Measurements from ENCODE around the gene C11orf21.

DNA sequence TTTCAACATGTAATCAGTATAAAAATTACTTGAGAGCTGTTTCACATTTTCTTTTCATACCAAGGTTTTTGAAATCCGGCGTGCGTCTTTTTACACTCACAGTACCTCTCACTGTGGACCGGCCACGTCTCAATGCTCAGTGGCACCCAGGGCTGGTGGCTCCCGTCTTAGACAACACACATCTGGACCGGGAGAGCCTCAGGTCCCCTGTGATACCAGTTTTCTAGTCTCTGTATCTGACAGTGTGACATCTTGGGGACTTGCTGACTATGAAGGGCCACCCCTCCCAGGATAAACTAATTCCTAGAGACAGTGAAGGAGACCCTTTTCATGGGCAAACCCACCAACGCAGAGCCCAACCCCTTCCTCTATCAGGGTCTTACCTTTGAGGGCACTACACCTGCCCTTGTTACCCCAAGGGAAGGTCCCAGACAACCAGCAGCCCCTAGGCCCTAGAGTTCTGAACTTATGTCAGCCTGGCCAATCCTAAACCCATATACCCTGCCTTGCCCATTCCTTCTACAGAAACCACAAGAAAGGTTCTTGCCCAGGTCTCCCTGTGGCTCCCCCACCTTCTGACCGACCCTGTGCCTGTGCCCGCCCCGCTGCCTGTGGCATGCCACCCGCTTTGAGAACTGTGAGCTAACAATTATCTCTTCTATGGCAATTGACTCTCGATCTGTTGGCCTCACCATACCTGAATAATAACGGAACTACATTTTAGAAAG lies 25.3 kb downstream of the C11orf21 start:
- TF ChIP-seq, protein P1, sequence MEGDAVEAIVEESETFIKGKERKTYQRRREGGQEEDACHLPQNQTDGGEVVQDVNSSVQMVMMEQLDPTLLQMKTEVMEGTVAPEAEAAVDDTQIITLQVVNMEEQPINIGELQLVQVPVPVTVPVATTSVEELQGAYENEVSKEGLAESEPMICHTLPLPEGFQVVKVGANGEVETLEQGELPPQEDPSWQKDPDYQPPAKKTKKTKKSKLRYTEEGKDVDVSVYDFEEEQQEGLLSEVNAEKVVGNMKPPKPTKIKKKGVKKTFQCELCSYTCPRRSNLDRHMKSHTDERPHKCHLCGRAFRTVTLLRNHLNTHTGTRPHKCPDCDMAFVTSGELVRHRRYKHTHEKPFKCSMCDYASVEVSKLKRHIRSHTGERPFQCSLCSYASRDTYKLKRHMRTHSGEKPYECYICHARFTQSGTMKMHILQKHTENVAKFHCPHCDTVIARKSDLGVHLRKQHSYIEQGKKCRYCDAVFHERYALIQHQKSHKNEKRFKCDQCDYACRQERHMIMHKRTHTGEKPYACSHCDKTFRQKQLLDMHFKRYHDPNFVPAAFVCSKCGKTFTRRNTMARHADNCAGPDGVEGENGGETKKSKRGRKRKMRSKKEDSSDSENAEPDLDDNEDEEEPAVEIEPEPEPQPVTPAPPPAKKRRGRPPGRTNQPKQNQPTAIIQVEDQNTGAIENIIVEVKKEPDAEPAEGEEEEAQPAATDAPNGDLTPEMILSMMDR (IDR thresholded peaks at IDR 0.05): no peak
- TF ChIP-seq POLR2AphosphoS5 (IDR thresholded peaks at IDR 0.05) (no peak), POLR2A (IDR thresholded peaks at IDR 0.05) (no peak)
